ENCODE results near the gene C4orf46.

The C4orf46 gene

GRCh38 chr4:158681629-158682028 lies 9.9 kb upstream of the C4orf46 start:
- no peaks in the 10 kb centered on the region for H3K9me3 ChIP-seq (ENCODE audit: control insufficient read depth, insufficient read depth, low read depth, low read length)
- no peak overlapping the region for H3K4me3 ChIP-seq (ENCODE audit: low read depth, low read length)
- TF ChIP-seq ZNF266 (tag by site-specific recombination; IDR thresholded peaks at IDR 0.05; ENCODE audit: low read depth) (no peak), ZNF155 (tag by site-specific recombination; IDR thresholded peaks at IDR 0.05) (no peak), KLF8 (tag by site-specific recombination; IDR thresholded peaks at IDR 0.05) (no peak), ZNF626 (tag by site-specific recombination; IDR thresholded peaks at IDR 0.05) (no peak), PRDM6 (tag by site-specific recombination; IDR thresholded peaks at IDR 0.05) (no peak), ZBTB10 (tag by site-specific recombination; IDR thresholded peaks at IDR 0.05) (no peak), ZNF624 (tag by site-specific recombination; IDR thresholded peaks at IDR 0.05) (no peak), ZBTB1 (tag by site-specific recombination; IDR thresholded peaks at IDR 0.05) (no peak), ZSCAN16 (tag by site-specific recombination; IDR thresholded peaks at IDR 0.05) (no peak), BCL11A (tag by site-specific recombination; IDR thresholded peaks at IDR 0.05; ENCODE audit: low read depth) (no peak), SP3 (tag by site-specific recombination; IDR thresholded peaks at IDR 0.05) (no peak), ZNF398 (tag by site-specific recombination; IDR thresholded peaks at IDR 0.05) (no peak), ZNF707 (tag by site-specific recombination; IDR thresholded peaks at IDR 0.05) (no peak), KLF10 (tag by site-specific recombination; IDR thresholded peaks at IDR 0.05) (no peak), PATZ1 (tag by site-specific recombination; IDR thresholded peaks at IDR 0.05) (no peak), ZNF202 (tag by site-specific recombination; IDR thresholded peaks at IDR 0.05; ENCODE audit: borderline replicate concordance) (no peak), ZBTB44 (tag by site-specific recombination; IDR thresholded peaks at IDR 0.05) (no peak), KLF9 (tag by site-specific recombination; IDR thresholded peaks at IDR 0.05; ENCODE audit: low read depth) (no peak), ZNF114 (tag by site-specific recombination; IDR thresholded peaks at IDR 0.05) (no peak)
- CTCF ChIA-PET, result interaction anchor here (0.6 kb wide), 1 partner anchor 425 kb away, joined by 3 read pairs; no protein-coding TSS in a partner anchor
- no peak overlapping the region for H3K27ac ChIP-seq (ENCODE audit: extremely low read depth, low read depth, low read length)
- H3K4me1 ChIP-seq (ENCODE audit: control insufficient read depth, insufficient read depth, low read length), result no peaks in the 10 kb centered on the region
- peaks cover 0 to 8% of the 10 kb centered on the region in 2 experiments; a peak in 1 of 3 replicates for H3K36me3 ChIP-seq (ENCODE audit: control insufficient read depth in 2 of 2, insufficient read depth in 1 of 2, low read length in 2 of 2)
- POLR2A ChIA-PET, result interaction anchor here (1.3 kb wide), 1 partner anchor 11 kb away, joined by 3 read pairs; no protein-coding TSS in a partner anchor

Measured in HEK293 (cell line).